Transverse colon (tissue), 4 donors: Measurements from ENCODE around the gene NNMT.

ENCODE experiments used
- POLR2A ChIP-seq: fragments of 450-650 bp; IDR thresholded peaks from one replicate; pipeline ENCODE4 v1.6.1; 2016; ENCODE audit warnings: antibody characterized with exemption, mild to moderate bottlenecking, moderate library complexity
- POLR2AphosphoS5 ChIP-seq, 3 donors: sonication (generic); formaldehyde crosslinking; IDR thresholded peaks; one replicate each; pipeline ENCODE4 v1.6.1; 2016; ENCODE audit warnings: antibody characterized with exemption in 3 of 3
- TF ChIP-seq, protein P1 (sequence below), 5 experiments: fragments of 200-600 bp in 3 of 5; fragments of 450-650 bp in 2 of 5; sonication (generic) in 3 of 5; IDR thresholded peaks; 1 replicate in 2 of 5; 2 replicates in 3 of 5; pipeline ENCODE4 v1.5.1; 2016 to 2017; ENCODE audit warnings: antibody characterized with exemption in 5 of 5, inconsistent platforms in 3 of 5, mild to moderate bottlenecking in 2 of 5, moderate library complexity in 1 of 5

DNA sequence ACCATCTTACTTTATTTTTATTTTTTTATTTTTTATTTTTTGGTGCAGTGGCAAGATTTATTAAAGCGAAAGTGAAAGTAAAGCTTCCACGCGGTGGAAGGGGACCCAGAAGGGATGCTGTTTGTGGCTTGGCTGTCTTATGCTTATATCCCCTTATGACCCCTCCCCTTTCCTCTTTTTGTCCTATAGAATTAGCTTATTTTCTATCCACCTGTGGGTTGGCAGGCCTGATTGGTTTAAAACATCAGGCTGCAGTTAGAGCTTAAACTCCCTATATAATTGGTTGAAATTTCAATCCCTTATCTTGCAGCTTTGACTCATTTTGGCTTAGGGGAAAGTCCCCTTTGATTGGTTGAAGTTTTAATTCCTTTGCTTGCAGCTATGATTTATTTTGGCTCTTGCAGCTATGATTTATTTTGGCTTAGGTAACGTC lies 50.5 kb downstream of the NNMT start:
- TF ChIP-seq POLR2AphosphoS5 (IDR thresholded peaks at IDR 0.05): no peak
- TF ChIP-seq, protein P1, sequence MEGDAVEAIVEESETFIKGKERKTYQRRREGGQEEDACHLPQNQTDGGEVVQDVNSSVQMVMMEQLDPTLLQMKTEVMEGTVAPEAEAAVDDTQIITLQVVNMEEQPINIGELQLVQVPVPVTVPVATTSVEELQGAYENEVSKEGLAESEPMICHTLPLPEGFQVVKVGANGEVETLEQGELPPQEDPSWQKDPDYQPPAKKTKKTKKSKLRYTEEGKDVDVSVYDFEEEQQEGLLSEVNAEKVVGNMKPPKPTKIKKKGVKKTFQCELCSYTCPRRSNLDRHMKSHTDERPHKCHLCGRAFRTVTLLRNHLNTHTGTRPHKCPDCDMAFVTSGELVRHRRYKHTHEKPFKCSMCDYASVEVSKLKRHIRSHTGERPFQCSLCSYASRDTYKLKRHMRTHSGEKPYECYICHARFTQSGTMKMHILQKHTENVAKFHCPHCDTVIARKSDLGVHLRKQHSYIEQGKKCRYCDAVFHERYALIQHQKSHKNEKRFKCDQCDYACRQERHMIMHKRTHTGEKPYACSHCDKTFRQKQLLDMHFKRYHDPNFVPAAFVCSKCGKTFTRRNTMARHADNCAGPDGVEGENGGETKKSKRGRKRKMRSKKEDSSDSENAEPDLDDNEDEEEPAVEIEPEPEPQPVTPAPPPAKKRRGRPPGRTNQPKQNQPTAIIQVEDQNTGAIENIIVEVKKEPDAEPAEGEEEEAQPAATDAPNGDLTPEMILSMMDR (IDR thresholded peaks at IDR 0.05): no peak
- TF ChIP-seq POLR2A: no peak
